SK-N-SH treated with all-trans-retinoic acid at 6 μM for 48 hours (cell line): Measurements from ENCODE around the gene ARVCF.

Experiments used
- ESRRG ChIP-seq: fragments of 250-450 bp; sonication (Bioruptor Pico); IDR thresholded peaks from 2 replicates; pipeline ENCODE4 v1.6.1; 2021; ENCODE audit warnings: mild to moderate bottlenecking
- OSR1 ChIP-seq: fragments of 250-450 bp; sonication (Bioruptor Pico); IDR thresholded peaks from 2 replicates; pipeline ENCODE4 v1.8.0; 2022; ENCODE audit warnings: moderate library complexity, mild to moderate bottlenecking, inconsistent platforms
- PATZ1 ChIP-seq: fragments of 250-450 bp; sonication (Bioruptor Pico); IDR thresholded peaks from 2 replicates; pipeline ENCODE4 v1.8.0; 2020; ENCODE audit warnings: mild to moderate bottlenecking, moderate library complexity, borderline replicate concordance
- PPARA ChIP-seq: fragments of 250-450 bp; sonication (Bioruptor Pico); IDR thresholded peaks from 2 replicates; pipeline ENCODE4 v1.5.0; 2020; ENCODE audit warnings: mild to moderate bottlenecking, borderline replicate concordance
- RARB ChIP-seq: fragments of 250-450 bp; sonication (Bioruptor Pico); IDR thresholded peaks from 2 replicates; pipeline ENCODE4 v1.8.0; 2021; ENCODE audit warnings: mild to moderate bottlenecking, moderate library complexity
- TF ChIP-seq, protein P1 (sequence below): fragments of 250-450 bp; sonication (Bioruptor Pico); IDR thresholded peaks from 2 replicates; pipeline ENCODE4 v1.8.0; 2021; ENCODE audit warnings: low read depth, mild to moderate bottlenecking, moderate library complexity, borderline replicate concordance

- TF ChIP-seq PATZ1 (CRISPR knock-in tag) (no peak), ESRRG (CRISPR knock-in tag) (no peak), RARB (no peak), PPARA (CRISPR knock-in tag) (no peak), OSR1 (no peak)
- TF ChIP-seq, protein P1, sequence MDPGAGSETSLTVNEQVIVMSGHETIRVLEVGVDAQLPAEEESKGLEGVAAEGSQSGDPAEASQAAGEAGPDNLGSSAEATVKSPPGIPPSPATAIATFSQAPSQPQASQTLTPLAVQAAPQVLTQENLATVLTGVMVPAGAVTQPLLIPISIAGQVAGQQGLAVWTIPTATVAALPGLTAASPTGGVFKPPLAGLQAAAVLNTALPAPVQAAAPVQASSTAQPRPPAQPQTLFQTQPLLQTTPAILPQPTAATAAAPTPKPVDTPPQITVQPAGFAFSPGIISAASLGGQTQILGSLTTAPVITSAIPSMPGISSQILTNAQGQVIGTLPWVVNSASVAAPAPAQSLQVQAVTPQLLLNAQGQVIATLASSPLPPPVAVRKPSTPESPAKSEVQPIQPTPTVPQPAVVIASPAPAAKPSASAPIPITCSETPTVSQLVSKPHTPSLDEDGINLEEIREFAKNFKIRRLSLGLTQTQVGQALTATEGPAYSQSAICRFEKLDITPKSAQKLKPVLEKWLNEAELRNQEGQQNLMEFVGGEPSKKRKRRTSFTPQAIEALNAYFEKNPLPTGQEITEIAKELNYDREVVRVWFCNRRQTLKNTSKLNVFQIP (CRISPR knock-in tag), result no peak
Measured at GRCh38 chr22:19927696-19928095, 88.9 kb downstream of the ARVCF start.
